NCI-H510A (cell line): ENCODE results near the gene FBLN2.

Experiments
- DNase-seq: peaks from one replicate; lab custom pipeline; 2025; lab: John Stamatoyannopoulos, UW

FBLN2 gene

GRCh38 chr3:13648060-13649001 is 99.4 kb downstream of the FBLN2 start:
- peak; percentile 67 for DNase-seq

GRCh38 chr3:13650210-13651056 is 101.5 kb downstream of the FBLN2 start:
- DNase-seq = no peak

- no peak for DNase-seq
Observed at GRCh38 chr3:13651057-13651400, 102.1 kb downstream of the FBLN2 start.

GRCh38 chr3:13651775-13652428 is 103.0 kb downstream of the FBLN2 start:
- DNase-seq = no peak

GRCh38 chr3:13652728-13653127 is 103.8 kb downstream of the FBLN2 start:
- DNase-seq = no peak

- DNase-seq = no peak
Observed at GRCh38 chr3:13653631-13654279, 104.8 kb downstream of the FBLN2 start.

- no peak for DNase-seq
Observed at GRCh38 chr3:13654330-13655060, 105.6 kb downstream of the FBLN2 start.

- peak; percentile 37 for DNase-seq
Observed at GRCh38 chr3:13655061-13655913, 106.4 kb downstream of the FBLN2 start.

GRCh38 chr3:13656584-13657301 is 107.8 kb downstream of the FBLN2 start:
- DNase-seq = no peak

- DNase-seq = no peak
Observed at GRCh38 chr3:13657660-13658435, 108.9 kb downstream of the FBLN2 start.

GRCh38 chr3:13658681-13659080 is 109.8 kb downstream of the FBLN2 start:
- DNase-seq = no peak

- no peak for DNase-seq
Observed at GRCh38 chr3:13659221-13659969, 110.5 kb downstream of the FBLN2 start.

GRCh38 chr3:13660042-13660874 is 111.3 kb downstream of the FBLN2 start:
- no peak for DNase-seq

- DNase-seq = no peak
Observed at GRCh38 chr3:13661121-13661520, 112.2 kb downstream of the FBLN2 start.

GRCh38 chr3:13662238-13662847 is 113.4 kb downstream of the FBLN2 start:
- DNase-seq = no peak

- DNase-seq = no peak
Observed at GRCh38 chr3:13663781-13664535, 115.0 kb downstream of the FBLN2 start.
